ENCODE results near the gene CACNA1D. TPM values are rescaled to one million over a fixed set of nuclear protein-coding genes. Genes with fewer than 3 reads are reported as not detected.

The CACNA1D gene
- total RNA-seq, 4 donors from 2014 or later = 5.7 to 38.2 (median 20.0) TPM

- H3K36me3 ChIP-seq = no peaks in the 10 kb centered on the region
- no peaks in the 10 kb centered on the region for H3K27me3 ChIP-seq
- H3K27ac ChIP-seq = no peak overlapping the region
- TF ChIP-seq CTCF (IDR thresholded peaks at IDR 0.05) = no peak
- TF ChIP-seq EP300 (IDR thresholded peaks at IDR 0.05) = no peak
- no peak for TF ChIP-seq POLR2A (IDR thresholded peaks at IDR 0.05)
- no peaks in the 10 kb centered on the region for H3K9me3 ChIP-seq
- no peak for DNase-seq (ENCODE audit: low spot score in 2 of 2)
- H3K4me1 ChIP-seq = peaks cover 0 to 4% (median 0%) of the 10 kb centered on the region in 4 donors
- no peak overlapping the region for H3K4me3 ChIP-seq
- 69 to 72% methylated on average over 4 of the region's 4 CpGs for WGBS, 2 donors
Observed at GRCh38 chr3:53588122-53588521, 93.7 kb downstream of the CACNA1D start.

GRCh38 chr3:53589201-53589600 is 94.8 kb downstream of the CACNA1D start:
- 78 to 85% methylated on average over 12 of the region's 12 CpGs for WGBS, 2 donors
- Histone ChIP-seq H3K9me3 (no peaks in the 10 kb centered on the region), H3K36me3 (no peaks in the 10 kb centered on the region), H3K4me1 (peaks cover 0 to 4% (median 0%) of the 10 kb centered on the region in 4 donors), H3K27ac (no peak overlapping the region), H3K4me3 (no peak overlapping the region), H3K27me3 (no peaks in the 10 kb centered on the region)
- DNase-seq (ENCODE audit: low spot score in 2 of 2) = no peak
- TF ChIP-seq EP300 (IDR thresholded peaks at IDR 0.05) (no peak), POLR2A (IDR thresholded peaks at IDR 0.05) (no peak), CTCF (IDR thresholded peaks at IDR 0.05) (no peak)

- Histone ChIP-seq H3K9me3 (no peaks in the 10 kb centered on the region), H3K4me1 (peaks cover 0 to 4% (median 0%) of the 10 kb centered on the region in 4 donors), H3K36me3 (no peaks in the 10 kb centered on the region), H3K27ac (no peak overlapping the region), H3K4me3 (no peak overlapping the region), H3K27me3 (no peaks in the 10 kb centered on the region)
- no peak for DNase-seq (ENCODE audit: low spot score in 2 of 2)
- TF ChIP-seq CTCF (IDR thresholded peaks at IDR 0.05) = no peak
- TF ChIP-seq POLR2A (IDR thresholded peaks at IDR 0.05) = no peak
- no peak for TF ChIP-seq EP300 (IDR thresholded peaks at IDR 0.05)
Observed at GRCh38 chr3:53589806-53590205, 95.4 kb downstream of the CACNA1D start.

GRCh38 chr3:53590606-53591005 is 96.2 kb downstream of the CACNA1D start:
- Histone ChIP-seq H3K9me3 (no peaks in the 10 kb centered on the region), H3K27ac (no peak overlapping the region), H3K27me3 (no peaks in the 10 kb centered on the region), H3K4me3 (no peak overlapping the region), H3K4me1 (no peaks in the 10 kb centered on the region), H3K36me3 (no peaks in the 10 kb centered on the region)
- 95 to 98% methylated on average over 8 of the region's 8 CpGs for WGBS, 2 donors
- no peak for TF ChIP-seq EP300 (IDR thresholded peaks at IDR 0.05)
- TF ChIP-seq CTCF (IDR thresholded peaks at IDR 0.05) = no peak
- TF ChIP-seq POLR2A (IDR thresholded peaks at IDR 0.05) = no peak
- no peak for DNase-seq (ENCODE audit: low spot score in 2 of 2)

- Histone ChIP-seq H3K27ac (no peak overlapping the region), H3K4me3 (no peak overlapping the region), H3K4me1 (no peaks in the 10 kb centered on the region), H3K36me3 (no peaks in the 10 kb centered on the region), H3K9me3 (peaks cover 0 to 6% (median 0%) of the 10 kb centered on the region in 4 donors), H3K27me3 (no peaks in the 10 kb centered on the region)
- no peak for DNase-seq (ENCODE audit: low spot score in 2 of 2)
- TF ChIP-seq POLR2A (IDR thresholded peaks at IDR 0.05) (no peak), CTCF (IDR thresholded peaks at IDR 0.05) (no peak), EP300 (IDR thresholded peaks at IDR 0.05) (no peak)
- WGBS, 2 donors = 94 to 95% methylated on average over 6 of the region's 6 CpGs
Observed at GRCh38 chr3:53591646-53592045, 97.2 kb downstream of the CACNA1D start.
